Measurements from ENCODE around the gene ZDHHC17.
"Not testable (repeated sequence)": the region's sequence is repeated elsewhere in the genome, so short reads cannot be mapped to it uniquely, and the experiment has no call there.

Gene ZDHHC17
- total RNA-seq, result 24.4 to 65.5 (median 41.8) reads per million in 18 experiments

- peak; percentile 87 for DNase-seq
These were observed at the start of gene ZDHHC17 for GRCh38 chr12:76763746-76764675. Gene ZDHHC17, plus strand, starts transcription at chr12:76764115. Its CDS starts 122 bp downstream, at chr12:76764237.

- DNase-seq, result no peak
These were observed 49.5 kb upstream of the ZDHHC17 start for GRCh38 chr12:76714415-76714814.

DNA sequence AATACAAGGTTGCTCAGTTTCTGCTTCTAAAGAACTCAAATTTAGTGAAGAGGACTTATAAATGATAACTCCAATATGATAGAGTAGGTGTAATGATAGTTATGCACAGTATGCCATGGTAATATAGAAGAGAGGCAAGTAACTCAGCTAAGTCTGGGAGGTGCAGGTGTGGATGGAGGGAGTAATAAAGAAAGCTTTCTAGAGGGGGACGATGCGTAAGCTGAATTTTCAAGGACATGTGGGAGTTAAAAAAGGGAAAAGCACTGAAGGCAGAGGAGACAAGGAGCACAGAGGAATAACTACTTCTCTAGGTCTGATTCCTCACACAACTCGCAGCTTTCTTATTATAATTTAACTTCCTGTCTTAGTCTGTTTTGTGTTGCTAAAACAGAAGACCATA lies 49.1 kb upstream of the ZDHHC17 start:
- DNase-seq, result no peak

- no peak for DNase-seq
These were observed 48.6 kb upstream of the ZDHHC17 start for GRCh38 chr12:76715332-76715731.

DNA sequence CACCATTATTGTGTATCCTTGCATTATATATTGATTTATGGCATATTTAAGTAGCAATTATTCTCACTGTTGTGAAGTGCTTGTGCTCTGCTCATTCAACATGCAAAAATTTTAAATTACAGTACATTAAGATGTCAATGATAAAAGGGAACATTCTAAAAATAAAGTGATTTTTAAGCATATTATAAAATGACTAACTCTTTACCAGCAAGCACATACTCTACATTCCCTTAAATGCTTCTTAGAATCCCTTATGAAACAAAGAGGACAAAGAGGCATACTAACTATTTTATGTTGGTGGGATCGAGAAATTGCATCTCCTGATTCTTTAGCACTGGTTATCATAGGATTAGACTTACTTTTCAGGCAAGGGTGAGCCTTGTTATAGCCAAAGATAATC lies 46.6 kb upstream of the ZDHHC17 start:
- no peak for DNase-seq

DNA sequence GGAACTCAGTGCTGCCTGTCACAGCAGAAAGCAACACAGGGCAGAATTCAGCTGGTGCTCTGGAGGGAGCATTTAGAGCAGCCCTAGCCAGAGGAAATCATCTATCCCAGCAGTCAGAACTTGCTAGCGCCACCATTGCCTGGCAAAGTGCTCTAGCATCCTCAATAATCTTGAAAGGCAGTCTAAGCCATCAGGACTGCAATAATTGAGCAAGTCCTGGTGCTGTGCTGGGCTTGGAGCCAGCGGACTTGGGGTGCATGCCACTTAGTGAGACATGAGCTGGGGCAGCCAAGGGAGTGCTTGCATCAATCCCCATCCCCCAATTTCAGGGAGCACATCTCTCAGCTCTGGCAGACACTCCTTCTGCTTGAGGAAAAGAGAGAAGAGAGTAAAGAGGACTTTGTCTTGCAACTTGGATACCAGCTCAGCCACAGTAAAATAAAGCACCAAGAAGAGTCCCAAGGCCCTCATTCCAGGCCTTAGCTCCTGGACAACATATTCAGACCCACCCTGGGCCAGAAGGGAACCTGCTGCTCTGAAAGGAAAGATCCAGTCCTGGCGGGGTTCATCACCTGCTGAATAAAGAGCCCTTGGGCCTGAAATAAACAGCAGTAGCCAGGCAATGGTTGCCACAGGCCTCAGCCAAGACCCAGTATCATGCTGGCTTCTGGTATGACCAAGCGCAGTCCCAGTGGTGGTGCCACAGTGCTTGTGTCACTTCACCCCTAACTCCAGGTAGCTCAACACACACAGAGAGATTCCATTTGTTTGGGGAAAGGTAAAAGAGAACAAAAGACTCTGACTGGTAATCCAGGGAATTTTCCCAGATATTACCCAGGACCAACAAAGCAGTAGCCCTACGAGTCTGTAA lies 44.5 kb upstream of the ZDHHC17 start:
- DNase-seq, result no peak

DNA sequence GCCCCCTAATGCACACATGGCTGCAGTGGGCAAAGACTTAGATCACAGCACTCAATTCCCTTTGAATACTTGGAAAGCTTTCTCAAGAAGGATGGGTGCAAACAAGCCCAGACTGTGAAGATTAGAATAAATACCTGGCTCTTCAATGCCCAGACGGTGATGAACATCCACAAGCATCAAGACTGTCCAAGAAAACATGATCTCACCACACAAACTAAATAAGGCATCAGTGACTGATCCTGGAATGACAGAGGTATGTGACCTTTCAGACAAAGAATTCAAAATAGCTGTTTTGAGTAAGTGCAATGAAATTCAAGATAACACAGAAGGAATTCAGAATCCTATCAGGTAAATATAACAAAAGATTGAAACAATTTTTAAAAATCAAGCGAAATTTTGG lies 43.8 kb upstream of the ZDHHC17 start:
- no peak for DNase-seq

GRCh38 chr12:76726626-76727025 lies 37.3 kb upstream of the ZDHHC17 start:
- DNase-seq, result no peak

DNA sequence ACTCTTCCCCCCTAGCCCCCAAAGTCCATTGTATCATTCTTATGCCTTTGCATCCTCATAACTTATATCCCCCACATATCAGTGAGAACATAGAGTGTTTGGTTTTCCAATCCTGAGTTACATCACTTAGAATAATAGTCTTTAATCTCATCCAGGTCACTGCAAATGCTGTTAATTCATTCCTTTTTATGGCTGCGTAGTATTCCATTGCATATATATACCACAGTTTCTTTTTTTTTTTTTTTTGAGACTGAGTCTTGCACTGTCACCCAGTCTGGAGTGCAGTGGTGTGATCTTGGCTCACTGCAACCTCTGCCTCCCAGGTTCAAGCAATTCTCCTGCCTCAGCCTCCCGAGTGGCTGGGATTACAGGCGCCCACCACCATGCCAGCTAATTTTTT lies 31.7 kb upstream of the ZDHHC17 start:
- not testable (repeated sequence) for DNase-seq

GRCh38 chr12:76737689-76738088 lies 26.2 kb upstream of the ZDHHC17 start:
- DNase-seq, result not testable (repeated sequence)

- no peak for DNase-seq
These were observed 24.9 kb upstream of the ZDHHC17 start for GRCh38 chr12:76738824-76739579.

DNA sequence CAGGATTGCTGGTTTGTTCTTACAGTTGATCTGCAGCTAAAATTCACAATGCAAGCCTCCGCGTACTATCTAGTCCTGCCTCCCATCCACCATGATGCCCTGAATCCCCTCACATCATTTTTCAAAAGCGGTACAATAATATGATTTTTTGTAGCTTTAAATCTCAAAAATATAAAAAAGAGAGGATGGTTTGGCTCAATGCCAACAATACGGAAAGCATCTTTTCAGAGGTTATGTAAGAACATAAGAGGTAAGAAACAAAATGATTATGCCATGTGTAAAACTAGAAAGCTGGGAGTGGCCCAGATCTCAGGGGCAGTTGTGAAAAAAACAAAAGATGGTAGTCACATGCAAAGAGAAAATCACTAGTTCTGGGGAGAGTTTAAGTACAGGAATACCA lies 24.0 kb upstream of the ZDHHC17 start:
- DNase-seq, result no peak

GRCh38 chr12:76740501-76740900 lies 23.4 kb upstream of the ZDHHC17 start:
- no peak for DNase-seq

GRCh38 chr12:76745343-76745742 lies 18.6 kb upstream of the ZDHHC17 start:
- DNase-seq, result no peak

- DNase-seq, result peak; percentile 25 to 32
These were observed 17.4 kb upstream of the ZDHHC17 start for GRCh38 chr12:76746516-76746915.

DNA sequence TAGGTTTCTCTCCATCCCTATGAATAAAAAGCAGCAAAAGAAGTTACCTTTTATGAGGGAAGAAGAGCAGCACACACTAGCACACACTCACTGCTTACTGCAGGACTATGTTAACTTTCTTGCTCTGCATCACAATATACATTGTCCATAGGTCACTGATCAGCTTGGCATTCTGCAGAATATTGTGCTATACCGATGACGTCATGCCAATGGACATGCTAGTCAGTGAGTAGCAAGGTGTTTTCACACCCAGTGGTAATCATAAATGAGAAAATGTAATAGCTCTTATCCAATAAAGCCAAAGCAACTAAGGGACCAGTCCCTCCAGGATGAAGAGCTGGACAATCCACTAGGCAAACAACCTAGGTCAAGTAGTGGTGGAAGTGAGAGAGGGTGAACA lies 16.7 kb upstream of the ZDHHC17 start:
- no peak for DNase-seq

DNA sequence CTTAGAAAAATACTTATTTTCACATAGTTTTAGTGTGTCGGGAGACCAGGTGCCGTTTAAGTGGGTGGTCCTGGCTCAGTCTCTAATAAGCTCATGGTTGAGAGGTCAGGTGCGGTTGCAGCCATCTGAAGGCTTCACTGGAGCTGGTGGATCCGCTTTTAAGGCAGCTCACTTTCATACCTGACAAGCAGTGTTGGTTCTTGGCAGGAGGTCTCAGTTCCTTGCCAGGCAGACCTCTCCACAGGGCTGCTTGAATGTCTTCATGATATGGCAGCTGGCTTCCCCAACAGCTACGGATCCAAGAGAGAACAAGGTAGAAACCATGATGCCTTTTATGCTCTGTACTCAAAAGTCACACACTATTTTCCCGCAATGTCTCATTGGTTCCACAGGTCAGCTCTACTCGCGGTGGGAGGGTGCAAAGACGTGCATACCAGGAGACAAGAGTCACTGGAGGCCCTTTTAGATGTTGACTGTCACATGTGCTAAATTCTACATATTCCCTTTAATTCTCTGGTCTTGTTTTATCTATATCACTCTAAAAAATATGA lies 8.0 kb upstream of the ZDHHC17 start:
- DNase-seq, result no peak

DNA sequence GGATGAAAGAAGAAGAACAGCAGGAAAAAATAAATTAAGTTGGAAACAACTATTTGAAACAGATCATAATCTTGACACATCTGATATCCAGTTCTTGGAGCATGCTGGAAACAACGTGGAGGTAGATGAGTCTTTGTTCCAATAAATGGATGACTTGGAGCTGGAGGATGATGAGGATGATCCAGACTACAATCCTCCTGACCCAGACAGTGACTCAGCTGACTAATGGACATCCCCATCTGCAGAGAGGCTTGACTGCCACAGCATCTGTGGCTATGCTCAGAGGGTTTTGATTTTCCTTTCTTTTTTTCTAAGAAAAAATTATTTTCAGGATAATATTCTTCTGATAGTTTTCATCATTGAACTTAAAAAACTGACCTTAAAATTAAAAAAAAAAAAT lies 6.2 kb upstream of the ZDHHC17 start:
- no peak for DNase-seq

DNA sequence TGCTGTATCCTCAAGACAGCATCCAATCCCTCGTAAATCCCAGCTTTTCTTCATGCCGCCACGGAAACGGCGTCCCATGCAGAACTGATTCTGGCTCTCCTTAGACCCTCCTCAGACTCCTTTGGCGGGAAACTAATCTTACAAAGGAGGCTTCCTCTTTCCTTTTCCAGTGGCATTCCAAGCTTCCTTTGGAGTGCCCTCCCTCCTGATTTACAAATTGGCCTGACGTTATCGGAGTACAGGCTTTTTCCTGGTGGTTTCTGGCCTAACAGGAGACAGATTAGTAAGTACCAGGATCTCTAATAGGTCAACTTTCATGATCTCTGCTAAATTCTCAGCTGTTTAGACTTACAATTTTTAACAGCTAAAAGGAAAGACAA lies 1.3 kb upstream of the ZDHHC17 start:
- DNase-seq, result no peak

- DNase-seq, result no peak
These were observed 941 bp downstream of the ZDHHC17 start for GRCh38 chr12:76764856-76765255.

- no peak for DNase-seq
These were observed 1.7 kb downstream of the ZDHHC17 start for GRCh38 chr12:76765598-76765997.

- no peak for DNase-seq
These were observed 2.2 kb downstream of the ZDHHC17 start for GRCh38 chr12:76766161-76766560.
